Umbilical cord (tissue), 2 donors: Measurements from ENCODE around the gene ZBTB49. TPM values are rescaled to one million over a fixed set of nuclear protein-coding genes. Genes with fewer than 3 reads are reported as not detected.
"Not testable (repeated sequence)": the region's sequence is repeated elsewhere in the genome, so short reads cannot be mapped to it uniquely, and the experiment has no call there.

Source experiments
- DNase-seq: peaks from one replicate; pipeline ENCODE4 v3.0.0-alpha.2; 2015; ENCODE audit warnings: low spot score
- total RNA-seq: library from RNA; depleted of rRNA; stranded (reverse); fragments of >200 nt; gene quantifications from one replicate; pipeline ENCODE4 v1.2.3, GENCODE V29; 2014; ENCODE audit warnings: low replicate concordance; ENCODE audit not compliant: insufficient read depth

The ZBTB49 gene
- total RNA-seq, 1 donor from 2014 or later: 2.9 TPM

GRCh38 chr4:4323705-4324534 lies 33.9 kb downstream of the ZBTB49 start:
- peak; percentile 55 for DNase-seq

- no peak for DNase-seq
Observed at GRCh38 chr4:4325321-4325720, 35.3 kb downstream of the ZBTB49 start.

- no peak for DNase-seq
Observed at GRCh38 chr4:4326166-4326565, 36.1 kb downstream of the ZBTB49 start.

DNA sequence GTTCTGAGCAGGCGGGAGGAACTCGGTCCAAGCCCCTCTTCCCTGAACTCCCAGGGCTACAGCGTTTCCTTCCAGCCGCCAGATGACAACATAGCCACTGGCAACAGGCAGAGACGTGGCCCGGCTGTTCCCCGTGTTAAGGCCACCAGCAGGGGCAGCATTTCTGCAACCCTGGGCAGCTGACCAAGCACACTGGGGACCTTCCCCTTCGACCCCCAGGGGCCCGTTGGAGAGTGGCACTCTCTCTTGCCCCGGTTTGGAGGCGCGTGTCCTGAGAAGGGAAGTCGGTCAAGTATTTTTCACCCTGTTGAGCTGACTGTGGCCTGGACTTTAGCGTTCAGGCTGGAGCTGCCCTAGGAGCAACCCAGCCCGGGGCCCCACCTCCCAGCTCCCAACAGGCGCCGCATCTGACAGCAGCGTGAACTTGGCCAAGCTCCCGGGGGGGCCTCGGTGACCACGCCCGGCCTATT lies 37.6 kb downstream of the ZBTB49 start:
- DNase-seq: no peak

DNA sequence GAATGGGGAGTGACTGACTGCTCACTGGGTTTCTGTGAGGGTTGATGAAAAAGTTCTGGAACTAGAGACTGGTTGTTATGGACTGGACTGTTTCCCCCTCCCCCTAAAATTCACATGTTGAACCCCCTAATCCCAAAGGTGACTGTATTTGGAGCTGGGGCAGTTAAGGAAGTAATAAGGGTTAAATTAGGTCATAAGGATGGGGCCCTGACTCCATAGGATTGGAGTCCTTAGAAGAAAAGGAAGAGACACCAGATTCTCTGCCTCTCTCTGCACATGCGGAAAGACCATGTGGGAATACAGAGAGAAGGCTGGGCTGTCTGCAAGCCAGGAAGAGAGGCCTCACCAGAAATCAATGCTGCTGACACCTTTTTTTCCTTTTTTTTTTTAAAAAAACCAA lies 38.2 kb downstream of the ZBTB49 start:
- DNase-seq: no peak

DNA sequence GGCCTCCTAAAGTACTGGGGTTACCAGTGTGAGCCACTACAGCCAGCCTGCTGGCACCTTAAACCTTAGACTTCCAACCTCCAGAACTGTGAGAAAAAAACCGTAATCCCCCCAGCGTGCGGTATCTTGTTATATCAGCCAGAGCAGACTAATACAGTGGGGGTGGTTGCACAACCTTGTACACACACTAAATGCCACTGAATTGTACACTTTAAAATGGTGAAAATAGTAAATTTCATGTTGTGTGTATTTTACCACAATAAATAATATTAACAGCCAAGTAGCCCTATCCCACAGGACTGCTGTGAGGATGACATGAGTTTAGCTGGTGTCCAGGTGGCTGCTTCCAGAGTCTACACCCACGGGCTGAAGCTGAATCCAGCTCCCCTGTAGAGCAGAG lies 38.8 kb downstream of the ZBTB49 start:
- no peak for DNase-seq

DNA sequence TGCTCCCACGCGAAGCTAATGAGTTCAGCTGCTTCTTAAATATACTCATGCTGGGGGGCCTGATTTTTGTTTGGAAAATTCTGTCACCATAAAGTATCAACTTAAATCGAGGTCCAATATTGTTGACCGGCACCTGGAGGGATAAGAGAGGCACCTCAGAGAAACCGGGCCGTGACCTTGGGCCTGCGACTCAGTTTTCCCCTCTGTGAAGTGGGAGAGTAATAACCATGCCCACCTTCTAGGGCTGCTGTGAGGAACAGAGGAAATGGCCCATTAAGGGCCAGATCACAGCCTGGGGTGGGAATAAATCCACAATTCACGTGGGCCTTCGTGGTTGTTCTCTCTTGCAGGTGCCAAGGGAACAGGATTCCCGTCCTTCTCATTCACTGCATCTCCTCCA lies 39.4 kb downstream of the ZBTB49 start:
- DNase-seq: no peak

DNA sequence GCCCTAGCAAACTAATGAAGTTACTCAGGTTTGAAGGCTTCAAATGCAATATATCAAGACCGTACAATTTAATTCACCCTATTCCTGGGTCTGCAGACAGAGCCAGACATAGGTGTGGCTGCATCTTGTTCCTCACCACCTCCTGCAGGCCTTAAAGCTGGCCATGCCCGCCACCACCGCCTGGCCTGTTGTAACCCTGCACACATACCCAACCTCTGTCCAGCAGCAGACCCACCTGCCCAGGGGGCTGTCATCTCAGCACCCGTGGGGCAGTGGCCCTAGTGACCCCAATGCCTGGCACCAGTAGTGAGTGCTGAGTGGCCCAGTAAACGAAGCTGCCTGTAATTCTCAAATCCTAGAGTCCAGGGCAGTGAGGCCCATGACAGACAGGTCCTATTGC lies 40.7 kb downstream of the ZBTB49 start:
- no peak for DNase-seq

GRCh38 chr4:4332529-4332928 lies 42.5 kb downstream of the ZBTB49 start:
- DNase-seq: no peak

DNA sequence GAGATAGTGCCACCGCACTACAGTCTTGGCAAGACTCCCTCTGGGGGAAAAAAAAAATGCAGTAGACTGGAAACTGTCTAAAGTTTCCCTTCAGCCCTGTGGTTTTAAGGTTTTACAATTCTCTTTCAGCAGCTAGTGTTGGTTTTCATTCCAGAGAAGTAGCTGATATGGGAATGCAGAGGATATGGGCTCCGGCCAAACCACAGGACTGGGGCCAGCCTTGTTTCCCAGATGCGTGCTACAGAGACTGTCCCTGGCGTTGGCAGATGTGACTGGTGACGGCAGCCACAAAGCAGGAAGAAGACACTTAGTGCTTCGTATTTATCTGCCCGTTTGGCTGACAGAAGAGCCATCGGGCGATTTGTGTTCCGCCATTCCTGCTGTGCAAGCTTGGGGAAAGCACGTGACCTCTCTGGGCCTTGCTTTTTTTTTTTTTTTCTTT lies 43.2 kb downstream of the ZBTB49 start:
- DNase-seq: peak; percentile 92

GRCh38 chr4:4334798-4335520 lies 44.9 kb downstream of the ZBTB49 start:
- peak; percentile 60 for DNase-seq

DNA sequence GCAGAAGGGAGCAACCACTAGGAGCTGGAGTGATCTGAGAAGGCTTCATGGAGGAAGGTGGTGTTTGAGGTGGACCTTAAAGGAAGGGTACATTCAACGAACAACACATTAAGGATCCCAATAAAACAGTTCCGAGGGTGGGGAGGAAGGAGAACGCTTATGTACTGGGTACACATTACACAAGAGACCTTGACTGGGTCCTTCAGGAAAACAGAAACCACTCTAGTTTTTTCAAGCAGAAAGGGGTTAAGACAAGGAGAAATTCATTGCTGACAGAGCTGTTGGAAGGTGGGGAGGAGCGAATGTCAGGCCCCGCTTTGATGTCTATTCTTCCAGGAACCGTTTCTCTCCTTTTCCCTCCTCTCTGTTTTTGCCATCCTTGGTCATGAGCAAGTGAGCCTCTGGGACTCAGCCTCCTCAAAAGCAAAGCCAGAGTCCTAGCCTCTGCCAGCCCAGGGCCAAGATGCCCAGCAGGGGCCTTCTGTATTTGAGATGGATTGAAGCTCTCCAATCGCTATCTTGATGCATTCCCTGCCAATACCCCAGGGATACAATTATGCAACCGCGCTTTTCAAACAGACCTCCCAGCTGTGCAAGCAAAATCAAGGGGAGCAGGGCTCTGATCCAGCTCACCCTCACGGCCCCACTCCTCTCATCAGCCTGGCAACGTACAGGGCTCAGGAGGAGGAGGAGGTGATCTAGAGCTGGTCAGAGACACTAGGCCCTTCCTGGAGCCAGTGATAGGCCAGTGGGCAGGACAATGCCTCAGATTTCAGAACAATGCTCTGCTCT lies 48.4 kb downstream of the ZBTB49 start:
- peak; percentile 58 for DNase-seq

GRCh38 chr4:4339504-4340085 lies 49.5 kb downstream of the ZBTB49 start:
- DNase-seq: peak; percentile 99

GRCh38 chr4:4341861-4342650 lies 52.0 kb downstream of the ZBTB49 start:
- DNase-seq: no peak

DNA sequence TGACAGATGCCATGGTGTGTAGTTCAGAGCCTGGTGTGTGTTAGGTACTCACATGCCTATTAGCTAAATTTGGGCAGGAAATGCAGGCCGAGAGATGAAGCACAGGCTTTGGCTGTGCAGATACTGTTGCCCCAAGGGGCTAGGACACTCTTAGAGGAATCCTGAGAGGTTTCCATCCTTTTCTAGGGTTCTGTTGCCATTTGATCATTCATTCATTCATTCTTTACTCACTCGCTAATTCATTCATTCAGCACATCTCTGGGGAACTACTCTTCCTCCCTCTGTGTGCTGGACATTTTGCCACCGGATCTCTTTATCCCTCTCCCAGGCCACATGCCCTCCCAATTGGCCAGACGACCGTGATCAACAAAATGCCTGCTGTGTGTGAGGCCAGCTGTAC lies 53.0 kb downstream of the ZBTB49 start:
- no peak for DNase-seq

- DNase-seq: no peak
Observed at GRCh38 chr4:4344915-4345527, 55.0 kb downstream of the ZBTB49 start.

DNA sequence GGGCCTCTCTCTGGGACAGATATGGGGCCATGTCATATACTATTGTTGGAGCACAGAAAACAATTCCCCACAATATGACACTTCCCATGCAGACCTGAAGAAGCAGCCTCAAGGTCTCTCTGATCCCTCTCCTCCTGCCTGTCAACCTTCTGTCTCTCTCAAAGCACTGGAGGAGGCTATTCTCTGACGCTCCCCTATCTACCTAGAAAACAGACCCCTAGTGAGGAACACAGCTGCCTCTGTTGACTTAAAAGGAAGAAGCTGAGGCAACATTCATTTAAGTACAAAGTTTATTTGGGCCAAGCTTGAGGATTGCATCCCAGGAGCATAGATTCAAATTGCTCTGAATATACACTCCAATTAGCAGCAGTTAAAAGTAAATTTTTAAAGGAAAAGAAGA lies 57.5 kb downstream of the ZBTB49 start:
- DNase-seq: no peak

DNA sequence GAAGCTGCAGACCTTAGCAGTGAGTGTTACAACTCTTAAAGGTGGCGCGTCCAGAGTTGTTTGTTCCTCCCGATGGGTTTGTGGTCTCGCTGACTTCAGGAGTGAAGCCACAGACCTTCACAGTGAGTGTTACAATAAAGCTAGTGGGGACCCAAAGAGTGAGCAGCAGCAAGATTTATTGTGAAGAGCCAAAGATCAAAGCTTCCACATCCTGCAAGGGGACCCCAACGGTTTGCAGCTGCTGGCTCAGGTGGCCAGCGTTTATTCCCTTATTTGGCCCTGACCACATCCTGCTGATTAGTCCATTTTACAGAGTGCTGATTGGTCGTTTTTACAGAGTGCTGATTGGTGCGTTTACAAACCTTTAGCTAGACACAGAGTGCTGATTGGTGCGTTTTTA lies 58.5 kb downstream of the ZBTB49 start:
- not testable (repeated sequence) for DNase-seq

DNA sequence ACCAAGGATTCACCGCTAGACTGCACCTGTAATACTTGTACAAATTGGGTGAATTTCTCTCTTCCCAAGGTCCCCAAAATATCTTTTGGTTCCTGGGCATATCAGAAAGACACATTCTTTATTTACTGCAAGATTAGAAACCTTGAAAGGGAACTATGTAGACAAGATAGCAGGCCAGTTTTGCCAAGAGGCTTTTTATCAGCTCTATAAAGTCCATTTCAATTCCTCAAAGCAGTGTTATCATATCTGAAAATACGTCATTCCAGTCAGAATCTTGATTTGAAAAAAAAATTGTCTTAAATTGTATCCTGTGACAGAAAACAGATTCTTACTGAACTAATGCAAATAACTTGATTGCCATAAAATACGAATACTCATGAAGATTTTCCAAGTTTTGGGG lies 59.8 kb downstream of the ZBTB49 start:
- DNase-seq: peak; percentile 86

GRCh38 chr4:4350909-4351308 lies 60.9 kb downstream of the ZBTB49 start:
- no peak for DNase-seq
